NT2/D1 (cell line): ENCODE data around the gene HOXC10.

ENCODE experiments used
- DNase-seq: peaks from one replicate; pipeline ENCODE4 v3.0.0-alpha.2; 2011; ENCODE audit warnings: low read depth, low spot score
- H3K27me3 ChIP-seq: 2 replicates; pipeline ENCODE4 v1.6.0; 2011; ENCODE audit warnings: mild to moderate bottlenecking; ENCODE audit not compliant: insufficient read length, insufficient read depth
- H3K36me3 ChIP-seq: 2 replicates; pipeline ENCODE4 v1.6.1; 2011; ENCODE audit warnings: mild to moderate bottlenecking, low read length, mixed read lengths; ENCODE audit not compliant: insufficient read depth, insufficient read length
- H3K4me1 ChIP-seq: 2 replicates; pipeline ENCODE4 v1.5.1; 2011; ENCODE audit not compliant: insufficient read depth, insufficient read length
- H3K4me3 ChIP-seq: 2 replicates; pipeline ENCODE4 v1.5.1; 2011; ENCODE audit warnings: low read depth; ENCODE audit not compliant: insufficient read length
- H3K9ac ChIP-seq: 2 replicates; pipeline ENCODE4 v1.6.0; 2011; ENCODE audit warnings: low read depth; ENCODE audit not compliant: insufficient read length
- H3K9me3 ChIP-seq: 2 replicates; pipeline ENCODE4 v1.5.1; 2011; ENCODE audit warnings: mild to moderate bottlenecking, low read length; ENCODE audit not compliant: insufficient read depth
- SUZ12 ChIP-seq: IDR thresholded peaks from 2 replicates; pipeline ENCODE4 v1.6.1; 2011; ENCODE audit not compliant: insufficient read length, insufficient read depth; ENCODE audit errors: extremely low read depth
- YY1 ChIP-seq: IDR thresholded peaks from 2 replicates; pipeline ENCODE4 v1.6.1; 2011; ENCODE audit not compliant: insufficient read length, insufficient read depth
- ZNF274 ChIP-seq: IDR thresholded peaks from 2 replicates; pipeline ENCODE4 v1.6.1; 2011; ENCODE audit warnings: mild to moderate bottlenecking, low read depth, low read length

Gene HOXC10

DNA sequence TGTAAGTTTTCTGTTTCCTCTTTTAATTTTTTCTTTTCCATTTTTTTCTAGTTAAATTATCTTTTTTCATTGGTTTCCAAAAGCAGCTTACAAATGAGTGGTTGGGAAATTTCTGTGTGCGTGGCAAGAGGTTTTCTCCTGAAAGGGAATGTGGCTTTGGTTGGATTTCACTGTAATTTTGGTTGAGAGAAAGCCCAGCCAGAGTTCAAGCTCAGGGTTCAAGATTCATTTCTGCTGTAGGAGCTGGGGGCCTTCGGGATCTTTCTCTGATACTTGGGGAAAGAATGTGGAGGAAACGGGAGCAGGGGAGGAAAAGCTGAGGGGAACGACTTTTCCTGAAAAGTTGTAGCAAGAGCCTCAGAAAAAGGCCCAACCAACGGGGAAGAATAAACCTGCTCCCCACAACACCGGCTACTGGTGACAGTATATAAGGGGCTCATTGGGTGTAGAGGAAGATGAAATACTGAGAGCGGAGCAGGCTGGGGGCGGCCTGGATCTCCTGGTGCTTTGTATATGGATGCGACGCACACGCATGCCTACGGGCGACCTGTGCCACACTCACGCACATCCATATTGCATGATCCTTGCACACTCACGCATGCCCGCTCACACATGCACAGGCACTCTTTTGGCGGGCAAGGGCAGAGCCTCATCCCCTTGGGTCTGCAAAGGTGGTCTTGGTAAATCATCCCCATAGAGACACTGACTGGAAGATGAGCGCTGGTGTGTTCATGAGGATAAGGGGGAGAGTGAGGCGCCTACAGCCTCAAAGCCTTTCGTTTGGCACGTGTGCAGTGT, 1.9 kb downstream of the HOXC10 start:
- H3K9me3 ChIP-seq: peaks cover 11% of the 10 kb centered on the region; the same call in 1 of the 2 replicates
- H3K9ac ChIP-seq: no peak overlapping the region
- H3K27me3 ChIP-seq: peaks cover 96% of the 10 kb centered on the region
- TF ChIP-seq YY1 (no peak), SUZ12 (no peak), ZNF274 (no peak)
- no peaks in the 10 kb centered on the region for H3K4me1 ChIP-seq
- DNase-seq: no peak
- H3K4me3 ChIP-seq: no peak overlapping the region
- no peaks in the 10 kb centered on the region for H3K36me3 ChIP-seq

DNA sequence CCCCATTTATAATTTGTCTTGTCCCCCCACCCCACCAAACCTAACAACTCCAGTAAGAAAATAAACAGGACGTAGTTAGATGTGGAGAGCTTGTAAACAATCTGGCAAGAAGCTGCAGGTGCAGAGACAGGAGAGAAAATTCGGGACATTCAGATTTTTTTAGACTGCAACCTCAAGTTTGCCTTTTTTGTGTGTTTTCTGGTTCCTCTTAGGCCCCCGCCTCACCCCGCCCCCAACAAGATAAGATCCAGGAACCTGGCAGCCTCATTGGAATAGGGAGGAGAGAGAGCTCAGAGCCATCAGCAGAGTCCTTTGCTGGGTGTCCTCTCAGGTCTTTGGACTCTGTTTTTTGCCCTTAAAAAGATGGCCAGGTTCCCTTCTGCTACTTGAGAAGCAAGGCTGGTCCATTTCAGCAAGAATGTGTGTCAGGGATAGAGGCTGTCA, 2.9 kb downstream of the HOXC10 start:
- Histone ChIP-seq H3K4me1 (no peaks in the 10 kb centered on the region), H3K36me3 (no peaks in the 10 kb centered on the region), H3K27me3 (peaks cover 96% of the 10 kb centered on the region), H3K9me3 (peaks cover 11% of the 10 kb centered on the region; the same call in 1 of the 2 replicates), H3K9ac (no peak overlapping the region), H3K4me3 (no peak overlapping the region)
- TF ChIP-seq YY1 (no peak), SUZ12 (no peak), ZNF274 (no peak)
- no peak for DNase-seq

- no peak for DNase-seq
- H3K36me3 ChIP-seq: no peaks in the 10 kb centered on the region
- H3K4me3 ChIP-seq: no peak overlapping the region
- peaks cover 11% of the 10 kb centered on the region; the same call in 1 of the 2 replicates for H3K9me3 ChIP-seq
- H3K4me1 ChIP-seq: no peaks in the 10 kb centered on the region
- H3K27me3 ChIP-seq: peaks cover 96% of the 10 kb centered on the region
- no peak overlapping the region for H3K9ac ChIP-seq
- no peak for TF ChIP-seq ZNF274
- TF ChIP-seq SUZ12: no peak
- TF ChIP-seq YY1: no peak
Measured at GRCh38 chr12:53988541-53989226, 3.7 kb downstream of the HOXC10 start.

GRCh38 chr12:53989227-53990113, 4.5 kb downstream of the HOXC10 start:
- Histone ChIP-seq H3K4me3 (no peak overlapping the region), H3K27me3 (peaks cover 97% of the 10 kb centered on the region), H3K4me1 (peaks cover 5% of the 10 kb centered on the region), H3K36me3 (no peaks in the 10 kb centered on the region), H3K9ac (no peak overlapping the region), H3K9me3 (peaks cover 6% of the 10 kb centered on the region; the same call in 1 of the 2 replicates)
- no peak for DNase-seq
- TF ChIP-seq SUZ12 (peak; percentile 83), YY1 (no peak)

DNA sequence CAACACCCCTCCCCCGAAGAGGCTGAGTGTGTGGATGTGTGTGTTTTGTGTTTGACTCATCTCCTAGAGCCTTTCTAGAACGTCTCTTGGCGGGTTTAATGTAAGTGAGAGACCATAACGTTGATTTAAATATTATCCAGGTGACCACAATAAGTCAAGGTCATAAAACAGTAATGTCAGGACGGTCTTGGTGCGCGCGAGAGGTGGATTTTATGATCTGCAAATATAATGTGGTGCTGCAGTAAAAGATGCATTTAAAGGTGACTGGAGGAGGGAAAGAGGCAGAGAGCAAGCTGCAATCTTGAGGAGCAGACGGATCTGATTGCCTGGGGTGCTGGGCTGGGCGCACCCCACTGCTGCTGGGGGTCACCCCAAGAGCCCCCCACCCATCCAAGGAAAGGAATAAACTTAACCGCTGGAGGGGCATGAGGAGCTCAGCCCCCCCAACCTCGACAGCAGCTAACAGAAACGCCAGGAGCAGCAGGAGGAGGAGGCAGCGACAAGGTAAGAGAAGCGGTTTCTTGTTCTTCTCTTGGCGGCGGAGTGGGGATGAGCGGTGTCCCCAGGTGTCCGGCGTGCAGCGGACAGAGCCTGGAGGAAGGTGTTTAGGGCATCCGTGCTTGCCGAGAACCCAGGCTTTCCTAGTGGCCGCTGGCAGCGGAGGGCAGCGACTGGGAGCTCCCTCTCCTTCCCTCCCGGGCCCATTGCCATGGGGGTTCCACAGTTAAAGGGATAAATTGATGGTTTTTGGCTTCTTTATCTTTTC, 5.5 kb downstream of the HOXC10 start:
- Histone ChIP-seq H3K36me3 (no peaks in the 10 kb centered on the region), H3K27me3 (peaks cover 100% of the 10 kb centered on the region), H3K4me3 (no peak overlapping the region), H3K9me3 (peaks cover 2% of the 10 kb centered on the region; the same call in 1 of the 2 replicates), H3K9ac (no peak overlapping the region), H3K4me1 (peaks cover 9% of the 10 kb centered on the region)
- no peak for DNase-seq
- TF ChIP-seq SUZ12: peak; percentile 84
- no peak for TF ChIP-seq YY1
- TF ChIP-seq ZNF274: no peak

- TF ChIP-seq SUZ12 (peak; percentile 87), ZNF274 (no peak)
- H3K4me1 ChIP-seq: peaks cover 10% of the 10 kb centered on the region
- H3K9me3 ChIP-seq: no peaks in the 10 kb centered on the region
- H3K27me3 ChIP-seq: peaks cover 100% of the 10 kb centered on the region
- H3K9ac ChIP-seq: no peak overlapping the region
- H3K4me3 ChIP-seq: no peak overlapping the region
- no peaks in the 10 kb centered on the region for H3K36me3 ChIP-seq
- no peak for DNase-seq
Measured at GRCh38 chr12:53991077-53991460, 6.1 kb downstream of the HOXC10 start.
